Measurements from ENCODE around the gene AMN1.

- TF ChIP-seq, protein P1, sequence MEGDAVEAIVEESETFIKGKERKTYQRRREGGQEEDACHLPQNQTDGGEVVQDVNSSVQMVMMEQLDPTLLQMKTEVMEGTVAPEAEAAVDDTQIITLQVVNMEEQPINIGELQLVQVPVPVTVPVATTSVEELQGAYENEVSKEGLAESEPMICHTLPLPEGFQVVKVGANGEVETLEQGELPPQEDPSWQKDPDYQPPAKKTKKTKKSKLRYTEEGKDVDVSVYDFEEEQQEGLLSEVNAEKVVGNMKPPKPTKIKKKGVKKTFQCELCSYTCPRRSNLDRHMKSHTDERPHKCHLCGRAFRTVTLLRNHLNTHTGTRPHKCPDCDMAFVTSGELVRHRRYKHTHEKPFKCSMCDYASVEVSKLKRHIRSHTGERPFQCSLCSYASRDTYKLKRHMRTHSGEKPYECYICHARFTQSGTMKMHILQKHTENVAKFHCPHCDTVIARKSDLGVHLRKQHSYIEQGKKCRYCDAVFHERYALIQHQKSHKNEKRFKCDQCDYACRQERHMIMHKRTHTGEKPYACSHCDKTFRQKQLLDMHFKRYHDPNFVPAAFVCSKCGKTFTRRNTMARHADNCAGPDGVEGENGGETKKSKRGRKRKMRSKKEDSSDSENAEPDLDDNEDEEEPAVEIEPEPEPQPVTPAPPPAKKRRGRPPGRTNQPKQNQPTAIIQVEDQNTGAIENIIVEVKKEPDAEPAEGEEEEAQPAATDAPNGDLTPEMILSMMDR (IDR thresholded peaks at IDR 0.05) = no peak
- TF ChIP-seq POLR2A (IDR thresholded peaks at IDR 0.05) = no peak
Measured at GRCh38 chr12:31726575-31726974, 2.2 kb downstream of the AMN1 start.

Data from testis (tissue), 2 donors.